Suppressor macrophage (primary cell): ENCODE results near the gene CDH15.
A peak's percentile ranks its signal among the peaks of the same experiment; 100 is the strongest.

Experiments
- DNase-seq, 4 experiments: peaks; one replicate each; pipeline ENCODE4 v3.0.0-alpha.2; 2020 to 2022

The CDH15 gene

GRCh38 chr16:89140981-89141883 is 30.3 kb upstream of the CDH15 start:
- no peak for DNase-seq

- DNase-seq = no peak
These were observed 29.7 kb upstream of the CDH15 start for GRCh38 chr16:89141884-89142267.

- DNase-seq = peak; percentile 39 to 53 (median 44)
These were observed 28.9 kb upstream of the CDH15 start for GRCh38 chr16:89142474-89143195.

GRCh38 chr16:89143201-89143741 is 28.3 kb upstream of the CDH15 start:
- DNase-seq = no peak

DNA sequence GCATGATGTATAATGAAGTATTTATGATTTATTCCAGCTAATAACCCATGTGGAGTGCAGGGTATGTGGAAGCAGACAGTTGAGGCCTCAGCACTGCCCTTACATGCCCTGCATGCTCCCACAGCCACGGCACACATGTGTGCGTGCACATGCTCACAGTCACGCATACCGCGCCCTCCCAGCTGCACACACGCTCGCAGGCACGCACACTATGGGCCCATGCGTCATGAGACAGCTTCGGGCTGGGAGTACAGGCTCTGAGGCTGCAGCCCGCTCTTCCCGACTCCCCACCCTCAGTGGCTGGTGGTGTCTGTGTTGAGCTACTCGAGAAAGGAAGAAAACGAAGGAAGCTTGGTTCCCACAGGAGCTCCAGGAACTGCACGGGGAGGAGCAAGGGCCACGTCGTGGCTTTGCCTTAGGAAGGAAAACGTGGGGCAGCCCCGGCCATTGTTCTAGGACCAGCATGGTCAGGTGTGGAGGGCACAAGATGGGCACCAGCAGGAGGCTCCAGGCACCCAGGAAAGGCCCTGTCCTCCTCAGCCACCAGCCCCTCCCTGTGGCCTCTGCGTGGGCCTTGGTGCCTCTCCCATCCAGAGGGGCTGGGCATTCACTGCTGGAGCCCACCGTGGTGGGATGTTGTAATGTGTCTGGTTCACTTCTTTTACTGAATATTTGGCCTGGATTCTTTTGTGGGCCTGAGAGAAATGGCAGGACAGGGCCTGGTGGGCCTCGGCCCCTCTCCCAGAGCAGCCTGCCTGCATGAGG is 27.5 kb upstream of the CDH15 start:
- DNase-seq = no peak

GRCh38 chr16:89144681-89145080 is 26.9 kb upstream of the CDH15 start:
- no peak for DNase-seq

- DNase-seq = no peak
These were observed 26.0 kb upstream of the CDH15 start for GRCh38 chr16:89145406-89146161.

GRCh38 chr16:89146211-89147005 is 25.1 kb upstream of the CDH15 start:
- no peak for DNase-seq

DNA sequence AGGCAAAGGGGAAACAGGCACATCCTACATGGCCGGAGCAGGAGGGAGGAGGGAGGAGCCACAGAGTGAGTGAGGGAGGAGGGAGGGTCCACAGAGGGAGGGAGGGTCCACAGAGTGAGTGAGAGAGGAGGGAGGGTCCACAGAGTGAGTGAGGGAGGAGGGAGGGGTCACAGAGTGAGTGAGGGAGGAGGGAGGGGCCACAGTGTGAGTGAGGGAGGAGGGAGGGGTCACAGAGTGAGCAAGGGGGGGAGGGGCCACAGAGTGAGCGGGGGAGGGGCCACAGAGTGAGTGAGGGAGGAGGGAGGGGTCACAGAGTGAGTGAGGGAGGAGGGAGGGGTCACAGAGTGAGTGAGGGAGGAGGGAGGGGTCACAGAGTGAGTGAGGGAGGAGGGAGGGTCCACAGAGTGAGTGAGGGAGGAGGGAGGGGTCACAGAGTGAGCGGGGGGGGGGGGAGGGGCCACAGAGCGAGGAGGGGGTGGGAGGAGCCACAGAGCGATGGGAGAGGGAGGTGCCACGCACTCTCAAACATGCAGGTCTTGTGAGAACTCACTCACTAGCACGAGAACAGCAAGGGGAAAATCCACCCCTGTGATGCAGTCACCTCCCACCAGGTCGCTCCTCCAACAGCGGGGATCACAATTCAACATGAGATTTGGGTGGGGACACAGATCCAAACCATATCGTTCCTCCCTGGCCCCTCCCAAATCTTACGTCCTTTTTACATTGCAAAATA is 24.3 kb upstream of the CDH15 start:
- DNase-seq = no peak

DNA sequence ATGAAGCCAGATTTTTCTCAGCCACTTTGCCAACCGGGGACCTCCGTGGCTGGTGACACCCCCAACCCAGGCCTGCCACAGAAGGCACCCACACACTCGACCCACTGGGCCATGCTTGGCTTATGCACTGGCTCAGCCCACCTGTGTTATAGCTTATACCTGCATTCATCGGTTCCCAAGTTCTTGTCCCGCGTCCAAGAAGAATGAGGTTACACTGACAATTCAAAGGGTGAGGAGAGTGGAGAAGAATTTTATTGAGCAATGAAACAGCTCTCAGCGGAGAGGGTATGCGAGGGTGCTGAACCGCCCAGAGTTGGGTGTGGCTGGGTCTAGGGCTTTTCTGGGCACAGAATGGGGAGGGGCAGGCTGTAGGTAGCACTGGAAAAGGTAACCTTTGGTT is 22.2 kb upstream of the CDH15 start:
- DNase-seq = no peak

GRCh38 chr16:89150090-89150835 is 21.3 kb upstream of the CDH15 start:
- no peak for DNase-seq

DNA sequence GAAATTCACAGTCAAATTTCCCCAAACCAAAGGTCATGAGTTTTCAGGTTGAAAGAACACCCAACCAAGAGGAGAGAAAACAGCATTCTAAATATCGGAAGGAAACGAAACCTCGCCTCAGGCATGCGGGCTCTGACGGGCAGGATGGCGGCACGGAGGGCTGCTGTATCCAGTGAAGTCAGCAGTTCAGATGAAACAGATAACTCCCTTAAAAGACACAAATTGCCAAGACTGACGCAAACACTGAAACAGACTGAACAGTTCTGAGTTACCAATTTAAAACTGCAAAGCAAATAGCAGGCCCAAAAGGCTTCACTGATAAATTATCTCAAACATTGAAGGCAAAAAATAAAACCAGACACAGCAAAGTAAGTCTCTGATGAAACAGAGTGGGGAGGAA is 20.6 kb upstream of the CDH15 start:
- no peak for DNase-seq

- DNase-seq = peak in 3 of 4 experiments; percentile 14 to 46 (median 35)
These were observed 18.5 kb upstream of the CDH15 start for GRCh38 chr16:89152831-89153700.

DNA sequence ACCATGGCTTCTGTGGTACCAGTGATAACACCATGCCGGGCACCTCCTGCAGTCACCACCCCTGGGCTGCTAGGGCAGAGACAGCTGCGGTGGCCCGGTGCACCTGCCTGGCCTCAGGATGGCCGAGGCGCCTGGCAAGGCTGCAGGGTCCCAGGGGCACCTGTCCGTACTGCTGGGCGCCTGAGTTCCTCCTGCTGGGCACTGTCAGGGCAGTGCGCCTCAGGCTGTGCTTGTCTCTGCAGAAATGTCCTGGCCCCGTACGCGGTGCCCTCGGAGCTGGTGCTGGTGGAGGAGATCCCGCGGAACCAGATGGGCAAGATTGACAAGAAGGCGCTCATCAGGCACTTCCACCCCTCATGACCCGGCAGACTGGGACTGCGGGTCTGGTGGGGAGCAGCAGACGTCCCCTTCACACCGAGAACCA is 17.7 kb upstream of the CDH15 start:
- DNase-seq = no peak

GRCh38 chr16:89154390-89155183 is 17.0 kb upstream of the CDH15 start:
- DNase-seq = no peak

DNA sequence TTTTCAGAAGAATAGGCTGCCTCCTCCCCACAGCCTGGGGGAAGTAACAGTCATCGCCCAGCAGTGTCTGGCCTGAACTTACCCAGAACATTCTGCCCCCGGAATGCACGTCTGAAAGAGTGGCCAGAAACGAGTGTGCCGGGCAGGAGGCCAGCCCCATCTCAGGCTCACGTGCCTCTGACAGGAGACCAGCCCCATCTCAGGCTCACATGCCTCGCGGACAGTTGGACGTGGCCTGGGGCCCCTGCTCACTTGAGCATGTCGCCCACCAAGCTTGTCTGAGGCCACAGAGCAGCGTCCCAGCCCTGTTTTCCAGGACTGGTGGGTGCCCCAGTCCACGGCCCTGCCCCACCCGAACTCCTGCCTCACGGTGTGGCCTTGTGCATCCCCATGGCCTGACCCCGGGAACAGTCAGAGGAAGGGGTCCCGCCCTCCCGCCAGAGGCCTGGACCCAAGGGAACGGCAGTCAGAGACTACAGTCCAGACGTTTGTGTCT is 16.3 kb upstream of the CDH15 start:
- peak in 3 of 4 experiments; percentile 34 to 59 (median 39) for DNase-seq
